NB4 (cell line): Measurements from ENCODE around the gene CCDC78.

Experiments used
- POLR2A ChIP-seq: IDR thresholded peaks from 2 replicates; pipeline ENCODE4 v1.6.1; 2011; ENCODE audit warnings: mild to moderate bottlenecking; ENCODE audit not compliant: insufficient read length; ENCODE audit errors: extremely low read depth
- TF ChIP-seq, protein P1 (sequence below): IDR thresholded peaks from one replicate; pipeline ENCODE4 v1.5.1; 2012; ENCODE audit warnings: low read depth, low read length
- TF ChIP-seq, protein P2 (sequence below): IDR thresholded peaks from 2 replicates; pipeline ENCODE4 v1.6.1; 2011; ENCODE audit warnings: low read depth, low read length

DNA sequence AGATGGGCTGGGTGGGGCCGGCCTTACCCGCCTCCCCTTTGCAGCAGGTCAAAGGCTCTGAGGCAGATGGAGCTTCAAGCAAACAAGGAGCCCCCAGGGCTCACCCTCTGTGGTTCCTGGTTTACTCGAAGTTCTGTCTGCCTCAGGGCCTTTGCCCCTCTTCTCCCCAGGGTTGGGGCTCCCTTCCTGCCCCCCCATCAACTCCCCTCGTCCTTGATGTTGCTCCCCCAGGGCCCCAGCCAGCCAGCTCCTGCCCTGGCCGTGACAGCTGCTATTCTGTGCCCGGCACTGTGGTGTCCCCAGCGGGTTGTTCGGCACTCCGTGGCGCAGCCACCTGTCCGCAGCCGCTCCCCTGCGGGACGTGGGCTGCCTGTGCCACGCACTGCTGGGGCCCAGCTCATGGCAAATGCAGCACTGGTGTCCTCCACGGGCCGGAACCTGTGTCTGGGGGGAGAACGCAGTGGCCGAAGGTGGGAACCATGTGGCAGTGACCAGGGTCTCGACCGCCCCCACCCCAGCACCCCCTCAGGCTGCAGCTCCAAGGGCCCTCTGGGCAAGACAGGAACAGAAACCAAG is 15.7 kb downstream of the CCDC78 start:
- TF ChIP-seq, protein P1, sequence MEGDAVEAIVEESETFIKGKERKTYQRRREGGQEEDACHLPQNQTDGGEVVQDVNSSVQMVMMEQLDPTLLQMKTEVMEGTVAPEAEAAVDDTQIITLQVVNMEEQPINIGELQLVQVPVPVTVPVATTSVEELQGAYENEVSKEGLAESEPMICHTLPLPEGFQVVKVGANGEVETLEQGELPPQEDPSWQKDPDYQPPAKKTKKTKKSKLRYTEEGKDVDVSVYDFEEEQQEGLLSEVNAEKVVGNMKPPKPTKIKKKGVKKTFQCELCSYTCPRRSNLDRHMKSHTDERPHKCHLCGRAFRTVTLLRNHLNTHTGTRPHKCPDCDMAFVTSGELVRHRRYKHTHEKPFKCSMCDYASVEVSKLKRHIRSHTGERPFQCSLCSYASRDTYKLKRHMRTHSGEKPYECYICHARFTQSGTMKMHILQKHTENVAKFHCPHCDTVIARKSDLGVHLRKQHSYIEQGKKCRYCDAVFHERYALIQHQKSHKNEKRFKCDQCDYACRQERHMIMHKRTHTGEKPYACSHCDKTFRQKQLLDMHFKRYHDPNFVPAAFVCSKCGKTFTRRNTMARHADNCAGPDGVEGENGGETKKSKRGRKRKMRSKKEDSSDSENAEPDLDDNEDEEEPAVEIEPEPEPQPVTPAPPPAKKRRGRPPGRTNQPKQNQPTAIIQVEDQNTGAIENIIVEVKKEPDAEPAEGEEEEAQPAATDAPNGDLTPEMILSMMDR: no peak
- no peak for TF ChIP-seq POLR2A
- TF ChIP-seq, protein P2, sequence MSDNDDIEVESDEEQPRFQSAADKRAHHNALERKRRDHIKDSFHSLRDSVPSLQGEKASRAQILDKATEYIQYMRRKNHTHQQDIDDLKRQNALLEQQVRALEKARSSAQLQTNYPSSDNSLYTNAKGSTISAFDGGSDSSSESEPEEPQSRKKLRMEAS: no peak
